HCT116 (cell line): ENCODE data around the gene SEC14L1. TPM values are rescaled to one million over a fixed set of nuclear protein-coding genes. Genes with fewer than 3 reads are reported as not detected.

Experiments used
- ATAC-seq: fragments of 200-7000 bp; cut with Tn5 transposase; 2 replicates; pipeline ENCODE4 v1.9.1; 2020; ENCODE audit warnings: mild to moderate bottlenecking, moderate library complexity
- BruUV-seq: library from RNA; stranded (reverse); fragments of 400-500 nt; replicated peaks from 2 replicates; lab custom pipeline; 2021; lab: Mats Ljungman, UMichigan
- CTCF ChIA-PET: fragments of 300-600 bp; sonication (Branson Sonifier 250); formaldehyde crosslinking; loops from one replicate; lab custom pipeline; 2021; ENCODE audit warnings: antibody characterized with exemption; lab: Charles Lee
- POLR2A ChIA-PET: fragments of 300-600, 350-600 bp; sonication (Branson Sonifier 250); formaldehyde crosslinking; loops from one replicate; lab custom pipeline; 2021; ENCODE audit warnings: antibody characterized with exemption; lab: Charles Lee
- RAD21 ChIA-PET, 2 experiments: fragments of 300-600 bp; sonication (Branson Sonifier 250); formaldehyde crosslinking; loops; one replicate each; lab custom pipeline; 2023; ENCODE audit warnings: low total read pairs in 2 of 2; ENCODE audit not compliant: uncharacterized antibody in 2 of 2, unreplicated experiment in 2 of 2, low non-redundant PET in 1 of 2; lab: Charles Lee
- DNase-seq: peaks from one replicate; pipeline ENCODE4 v3.0.0-alpha.2; 2010; ENCODE audit warnings: low read depth, low spot score
- H2AFZ ChIP-seq: fragments of 200-600 bp; shearing (Covaris generic), sonication (generic); 2 replicates; pipeline ENCODE4 v1.6.1; 2017; ENCODE audit warnings: low read depth, mixed run types, mixed read lengths, antibody characterized with exemption, low read length; ENCODE audit not compliant: poor library complexity, severe bottlenecking
- H3K27ac ChIP-seq: 2 replicates; pipeline ENCODE4 v1.5.1; 2012; ENCODE audit warnings: low read depth, low read length
- H3K27me3 ChIP-seq: fragments of 200-600 bp; sonication (generic); 2 replicates; pipeline ENCODE4 v1.6.1; 2016; ENCODE audit warnings: mixed run types, low read length, mixed read lengths; ENCODE audit not compliant: insufficient read depth
- H3K36me3 ChIP-seq, 2 experiments: fragments of 200-500 bp in 1 of 2; fragments of 200-600 bp in 1 of 2; sonication (Bioruptor generic) in 1 of 2; sonication (generic) in 1 of 2; 2 replicates each; pipeline versions ENCODE4 v1.5.1 to v1.6.1; 2014 to 2016; ENCODE audit warnings: low read length in 2 of 2, inconsistent platforms in 1 of 2, mixed read lengths in 1 of 2, mixed run types in 1 of 2; ENCODE audit not compliant: insufficient read depth in 2 of 2, control insufficient read depth in 1 of 2
- H3K4me1 ChIP-seq, 2 experiments: fragments of 200-600 bp in 1 of 2; sonication (generic) in 1 of 2; 2 replicates each; pipeline versions ENCODE4 v1.5.1 to v1.6.1; 2012 to 2017; ENCODE audit warnings: low read length in 2 of 2, inconsistent platforms in 1 of 2, mild to moderate bottlenecking in 1 of 2, mixed read lengths in 1 of 2, mixed run types in 1 of 2, moderate library complexity in 1 of 2; ENCODE audit not compliant: insufficient read depth in 2 of 2, control insufficient read depth in 1 of 2
- H3K4me2 ChIP-seq: fragments of 200-600 bp; sonication (generic); 2 replicates; pipeline ENCODE4 v1.6.1; 2017; ENCODE audit warnings: mixed run types, low read length, mixed read lengths
- H3K4me3 ChIP-seq, 2 experiments: fragments of 200-600 bp in 1 of 2; sonication (generic) in 1 of 2; replicated peaks in 1 of 2; 2 replicates each; pipeline ENCODE4 v1.5.1; 2011 to 2016; ENCODE audit warnings: low read length in 2 of 2, control low read depth in 1 of 2, low read depth in 1 of 2, mild to moderate bottlenecking in 1 of 2, mixed read lengths in 1 of 2, mixed run types in 1 of 2
- H3K79me2 ChIP-seq: fragments of 200-600 bp; sonication (generic); 2 replicates; pipeline ENCODE4 v1.6.1; 2017; ENCODE audit warnings: mild to moderate bottlenecking, mixed run types, low read length, moderate library complexity, mixed read lengths; ENCODE audit not compliant: insufficient read depth
- H3K9ac ChIP-seq: fragments of 200-600 bp; sonication (generic); 2 replicates; pipeline ENCODE4 v1.6.1; 2016; ENCODE audit warnings: low read length, mixed read lengths
- H3K9me2 ChIP-seq: fragments of 200-600 bp; sonication (generic), shearing (Covaris generic); 2 replicates; pipeline ENCODE4 v1.6.1; 2017; ENCODE audit warnings: mixed run types, mild to moderate bottlenecking, moderate library complexity; ENCODE audit not compliant: insufficient read depth
- H3K9me3 ChIP-seq, 2 experiments: fragments of 200-500 bp in 1 of 2; fragments of 200-600 bp in 1 of 2; sonication (Bioruptor generic) in 1 of 2; sonication (generic) in 1 of 2; 2 replicates each; pipeline ENCODE4 v1.6.1; 2014 to 2017; ENCODE audit warnings: low read length in 2 of 2, mixed read lengths in 2 of 2, inconsistent platforms in 1 of 2, low read depth in 1 of 2, mild to moderate bottlenecking in 1 of 2, mixed run types in 1 of 2, moderate library complexity in 1 of 2; ENCODE audit not compliant: control insufficient read depth in 1 of 2, insufficient read depth in 1 of 2
- H4K20me1 ChIP-seq: fragments of 200-600 bp; sonication (generic), shearing (Covaris generic); 2 replicates; pipeline ENCODE4 v1.6.1; 2017; ENCODE audit warnings: mixed run types, mild to moderate bottlenecking, moderate library complexity; ENCODE audit not compliant: insufficient read depth
- CBX3 ChIP-seq: IDR thresholded peaks from 2 replicates; pipeline ENCODE4 v1.6.1; 2012; ENCODE audit warnings: low read depth
- CEBPB ChIP-seq: IDR thresholded peaks from 2 replicates; pipeline ENCODE4 v1.6.1; 2012; ENCODE audit warnings: low read depth
- ELF1 ChIP-seq: IDR thresholded peaks from 2 replicates; pipeline ENCODE4 v1.6.1; 2012; ENCODE audit warnings: low read depth, borderline replicate concordance
- EZH2 ChIP-seq: fragments of 200-600 bp; sonication (generic); IDR thresholded peaks from 2 replicates; pipeline ENCODE4 v1.6.1; 2017; ENCODE audit warnings: antibody characterized with exemption, mixed run types
- EZH2phosphoT487 ChIP-seq: fragments of 200-600 bp; IDR thresholded peaks from 2 replicates; pipeline ENCODE4 v1.6.1; 2018; ENCODE audit warnings: antibody characterized with exemption, borderline replicate concordance
- FOSL1 ChIP-seq: IDR thresholded peaks from 2 replicates; pipeline ENCODE4 v1.6.1; 2012; ENCODE audit warnings: low read depth
- POLR2A ChIP-seq: IDR thresholded peaks from 2 replicates; pipeline ENCODE4 v1.7.0; 2011; ENCODE audit warnings: borderline replicate concordance; ENCODE audit not compliant: insufficient read depth, insufficient read length; ENCODE audit errors: extremely low read depth
- POLR2AphosphoS5 ChIP-seq: IDR thresholded peaks from 2 replicates; pipeline ENCODE4 v1.6.1; 2011; ENCODE audit warnings: mild to moderate bottlenecking, low read depth, low read length, moderate library complexity
- RAD21 ChIP-seq: IDR thresholded peaks from 2 replicates; pipeline ENCODE4 v1.6.1; 2012; ENCODE audit warnings: low read depth, mild to moderate bottlenecking
- SP1 ChIP-seq: IDR thresholded peaks from 2 replicates; pipeline ENCODE4 v1.6.1; 2012; ENCODE audit warnings: low read depth
- SRF ChIP-seq: IDR thresholded peaks from 2 replicates; pipeline ENCODE4 v1.6.1; 2012; ENCODE audit warnings: low read depth
- TCF7L2 ChIP-seq: IDR thresholded peaks from 2 replicates; pipeline ENCODE4 v1.7.0; 2011; ENCODE audit warnings: borderline replicate concordance, inconsistent platforms; ENCODE audit not compliant: insufficient read depth, insufficient read length; ENCODE audit errors: extremely low read depth
- YY1 ChIP-seq: IDR thresholded peaks from 2 replicates; pipeline ENCODE4 v1.6.1; 2011; ENCODE audit warnings: low read length, low read depth, moderate library complexity, mild to moderate bottlenecking; ENCODE audit not compliant: insufficient replicate concordance; ENCODE audit errors: extremely low read depth
- ZNF274 ChIP-seq: fragments of 200-500 bp; sonication (Bioruptor generic); IDR thresholded peaks from 2 replicates; pipeline ENCODE4 v1.6.1; 2014; ENCODE audit warnings: mild to moderate bottlenecking, low read depth, low read length, inconsistent platforms
- intact Hi-C: fragments of 100-400 bp; cut with micrococcal nuclease; formaldehyde crosslinking; loops from 2 replicates; pipeline ENCODE4 v1.10.0; 2022
- total RNA-seq: library from RNA; stranded (reverse); gene quantifications from one replicate; pipeline ENCODE4 v1.2.1, GENCODE V29; 2021; ENCODE audit not compliant: unreplicated experiment
- TF ChIP-seq, protein P1 (sequence below): IDR thresholded peaks from 2 replicates; pipeline ENCODE4 v1.6.1; 2011; ENCODE audit warnings: mild to moderate bottlenecking, low read length, moderate library complexity; ENCODE audit not compliant: insufficient replicate concordance; ENCODE audit errors: extremely low read depth
- TF ChIP-seq, protein P2 (sequence below): IDR thresholded peaks from 2 replicates; pipeline ENCODE4 v1.6.1; 2012
- TF ChIP-seq, protein P3 (sequence below): IDR thresholded peaks from 2 replicates; pipeline ENCODE4 v1.6.1; 2012
- TF ChIP-seq, protein P4 (sequence below): IDR thresholded peaks from 2 replicates; pipeline ENCODE4 v1.6.1; 2012; ENCODE audit warnings: low read depth
- TF ChIP-seq, protein P5 (sequence below), 3 experiments: fragments of 200-600 bp in 1 of 3; sonication (generic) in 1 of 3; IDR thresholded peaks in 2 of 3; conservative IDR thresholded peaks in 1 of 3; 2 replicates each; pipeline ENCODE4 v1.5.1; 2012 to 2017; ENCODE audit warnings: low read depth in 2 of 3, low read length in 2 of 3, antibody characterized with exemption in 1 of 3, borderline replicate concordance in 1 of 3, control low read depth in 1 of 3, mild to moderate bottlenecking in 1 of 3, mixed read lengths in 1 of 3, mixed run types in 1 of 3, moderate library complexity in 1 of 3; ENCODE audit not compliant: insufficient read depth in 1 of 3

Gene SEC14L1
- total RNA-seq, 1 experiment from 2014 or later = 59.7 TPM

DNA sequence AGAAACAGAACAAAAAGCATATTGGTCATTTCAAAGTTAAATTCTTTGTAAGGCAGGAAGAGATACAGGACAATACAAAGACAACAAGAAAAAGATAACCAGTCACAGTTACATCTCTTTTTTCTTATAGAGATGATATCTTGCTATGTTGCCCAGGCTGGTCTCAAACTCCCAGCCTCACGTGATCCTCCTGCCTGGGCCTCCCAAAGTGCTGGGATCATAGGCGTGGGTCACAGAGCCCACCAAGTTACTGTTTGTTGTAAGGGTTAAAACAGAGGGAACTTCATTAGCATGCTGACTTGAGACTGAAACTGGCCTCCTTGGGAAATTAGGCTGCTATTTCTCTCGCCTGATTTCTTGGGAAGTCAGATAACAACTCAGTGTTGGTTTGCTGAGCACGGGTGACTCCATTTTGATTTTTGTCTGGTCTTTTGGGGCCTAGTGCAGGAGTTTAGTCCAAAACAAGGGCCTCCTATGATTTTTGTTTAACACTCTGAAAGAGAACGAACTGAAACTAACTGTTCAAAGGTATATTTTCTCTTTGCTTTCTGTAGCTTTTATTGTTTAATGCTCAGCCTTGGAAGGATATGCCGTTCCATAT lies 31.5 kb upstream of the SEC14L1 start:
- intact Hi-C loops = no loop called here
- Histone ChIP-seq H2AFZ (no peak overlapping the region), H3K9ac (no peak overlapping the region), H3K36me3 (no peaks in the 10 kb centered on the region), H3K4me1 (no peaks in the 10 kb centered on the region), H3K79me2 (no peaks in the 10 kb centered on the region), H3K27me3 (no peaks in the 10 kb centered on the region), H3K4me2 (no peak overlapping the region), H3K9me2 (no peaks in the 10 kb centered on the region), H3K9me3 (no peaks in the 10 kb centered on the region), H3K4me3 (no peak overlapping the region), H4K20me1 (no peaks in the 10 kb centered on the region), H3K27ac (no peak overlapping the region)
- RAD21 ChIA-PET = no interaction called here
- POLR2A ChIA-PET = interaction anchor here (0.7 to 1.7 kb wide), 2 partner anchors 11 to 561 kb away, joined by 3 read pairs; no protein-coding TSS in a partner anchor
- no peak for DNase-seq
- TF ChIP-seq, protein P1, sequence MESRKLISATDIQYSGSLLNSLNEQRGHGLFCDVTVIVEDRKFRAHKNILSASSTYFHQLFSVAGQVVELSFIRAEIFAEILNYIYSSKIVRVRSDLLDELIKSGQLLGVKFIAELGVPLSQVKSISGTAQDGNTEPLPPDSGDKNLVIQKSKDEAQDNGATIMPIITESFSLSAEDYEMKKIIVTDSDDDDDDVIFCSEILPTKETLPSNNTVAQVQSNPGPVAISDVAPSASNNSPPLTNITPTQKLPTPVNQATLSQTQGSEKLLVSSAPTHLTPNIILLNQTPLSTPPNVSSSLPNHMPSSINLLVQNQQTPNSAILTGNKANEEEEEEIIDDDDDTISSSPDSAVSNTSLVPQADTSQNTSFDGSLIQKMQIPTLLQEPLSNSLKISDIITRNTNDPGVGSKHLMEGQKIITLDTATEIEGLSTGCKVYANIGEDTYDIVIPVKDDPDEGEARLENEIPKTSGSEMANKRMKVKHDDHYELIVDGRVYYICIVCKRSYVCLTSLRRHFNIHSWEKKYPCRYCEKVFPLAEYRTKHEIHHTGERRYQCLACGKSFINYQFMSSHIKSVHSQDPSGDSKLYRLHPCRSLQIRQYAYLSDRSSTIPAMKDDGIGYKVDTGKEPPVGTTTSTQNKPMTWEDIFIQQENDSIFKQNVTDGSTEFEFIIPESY = no peak
- no peak for TF ChIP-seq ZNF274
- TF ChIP-seq RAD21 = no peak
- no peak for TF ChIP-seq POLR2A
- no peak for TF ChIP-seq SP1
- TF ChIP-seq, protein P2, sequence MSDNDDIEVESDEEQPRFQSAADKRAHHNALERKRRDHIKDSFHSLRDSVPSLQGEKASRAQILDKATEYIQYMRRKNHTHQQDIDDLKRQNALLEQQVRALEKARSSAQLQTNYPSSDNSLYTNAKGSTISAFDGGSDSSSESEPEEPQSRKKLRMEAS = no peak
- no peak for TF ChIP-seq ELF1
- TF ChIP-seq CBX3 = no peak
- TF ChIP-seq, protein P3, sequence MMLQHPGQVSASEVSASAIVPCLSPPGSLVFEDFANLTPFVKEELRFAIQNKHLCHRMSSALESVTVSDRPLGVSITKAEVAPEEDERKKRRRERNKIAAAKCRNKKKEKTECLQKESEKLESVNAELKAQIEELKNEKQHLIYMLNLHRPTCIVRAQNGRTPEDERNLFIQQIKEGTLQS = no peak
- TF ChIP-seq TCF7L2 = no peak
- TF ChIP-seq SRF = no peak
- TF ChIP-seq, protein P4, sequence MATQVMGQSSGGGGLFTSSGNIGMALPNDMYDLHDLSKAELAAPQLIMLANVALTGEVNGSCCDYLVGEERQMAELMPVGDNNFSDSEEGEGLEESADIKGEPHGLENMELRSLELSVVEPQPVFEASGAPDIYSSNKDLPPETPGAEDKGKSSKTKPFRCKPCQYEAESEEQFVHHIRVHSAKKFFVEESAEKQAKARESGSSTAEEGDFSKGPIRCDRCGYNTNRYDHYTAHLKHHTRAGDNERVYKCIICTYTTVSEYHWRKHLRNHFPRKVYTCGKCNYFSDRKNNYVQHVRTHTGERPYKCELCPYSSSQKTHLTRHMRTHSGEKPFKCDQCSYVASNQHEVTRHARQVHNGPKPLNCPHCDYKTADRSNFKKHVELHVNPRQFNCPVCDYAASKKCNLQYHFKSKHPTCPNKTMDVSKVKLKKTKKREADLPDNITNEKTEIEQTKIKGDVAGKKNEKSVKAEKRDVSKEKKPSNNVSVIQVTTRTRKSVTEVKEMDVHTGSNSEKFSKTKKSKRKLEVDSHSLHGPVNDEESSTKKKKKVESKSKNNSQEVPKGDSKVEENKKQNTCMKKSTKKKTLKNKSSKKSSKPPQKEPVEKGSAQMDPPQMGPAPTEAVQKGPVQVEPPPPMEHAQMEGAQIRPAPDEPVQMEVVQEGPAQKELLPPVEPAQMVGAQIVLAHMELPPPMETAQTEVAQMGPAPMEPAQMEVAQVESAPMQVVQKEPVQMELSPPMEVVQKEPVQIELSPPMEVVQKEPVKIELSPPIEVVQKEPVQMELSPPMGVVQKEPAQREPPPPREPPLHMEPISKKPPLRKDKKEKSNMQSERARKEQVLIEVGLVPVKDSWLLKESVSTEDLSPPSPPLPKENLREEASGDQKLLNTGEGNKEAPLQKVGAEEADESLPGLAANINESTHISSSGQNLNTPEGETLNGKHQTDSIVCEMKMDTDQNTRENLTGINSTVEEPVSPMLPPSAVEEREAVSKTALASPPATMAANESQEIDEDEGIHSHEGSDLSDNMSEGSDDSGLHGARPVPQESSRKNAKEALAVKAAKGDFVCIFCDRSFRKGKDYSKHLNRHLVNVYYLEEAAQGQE = no peak
- no peak for TF ChIP-seq YY1
- TF ChIP-seq FOSL1 = no peak
- TF ChIP-seq, protein P5, sequence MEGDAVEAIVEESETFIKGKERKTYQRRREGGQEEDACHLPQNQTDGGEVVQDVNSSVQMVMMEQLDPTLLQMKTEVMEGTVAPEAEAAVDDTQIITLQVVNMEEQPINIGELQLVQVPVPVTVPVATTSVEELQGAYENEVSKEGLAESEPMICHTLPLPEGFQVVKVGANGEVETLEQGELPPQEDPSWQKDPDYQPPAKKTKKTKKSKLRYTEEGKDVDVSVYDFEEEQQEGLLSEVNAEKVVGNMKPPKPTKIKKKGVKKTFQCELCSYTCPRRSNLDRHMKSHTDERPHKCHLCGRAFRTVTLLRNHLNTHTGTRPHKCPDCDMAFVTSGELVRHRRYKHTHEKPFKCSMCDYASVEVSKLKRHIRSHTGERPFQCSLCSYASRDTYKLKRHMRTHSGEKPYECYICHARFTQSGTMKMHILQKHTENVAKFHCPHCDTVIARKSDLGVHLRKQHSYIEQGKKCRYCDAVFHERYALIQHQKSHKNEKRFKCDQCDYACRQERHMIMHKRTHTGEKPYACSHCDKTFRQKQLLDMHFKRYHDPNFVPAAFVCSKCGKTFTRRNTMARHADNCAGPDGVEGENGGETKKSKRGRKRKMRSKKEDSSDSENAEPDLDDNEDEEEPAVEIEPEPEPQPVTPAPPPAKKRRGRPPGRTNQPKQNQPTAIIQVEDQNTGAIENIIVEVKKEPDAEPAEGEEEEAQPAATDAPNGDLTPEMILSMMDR (IDR thresholded peaks at IDR 0.05 in 2 of 3, conservative IDR thresholded peaks at IDR 0.05 in 1 of 3; ENCODE audit: borderline replicate concordance in 1 of 3, insufficient read depth in 1 of 3, low read depth in 2 of 3, low read length in 2 of 3) = no peak
- no peak for TF ChIP-seq CEBPB
- TF ChIP-seq EZH2 = no peak
- no peak for TF ChIP-seq EZH2phosphoT487
- no peak for TF ChIP-seq POLR2AphosphoS5
- no peak for ATAC-seq
- BruUV-seq = no TSS peak
- CTCF ChIA-PET = no interaction called here
